B cell (primary cell): Measurements from ENCODE around the gene DZANK1. TPM values are rescaled to one million over a fixed set of nuclear protein-coding genes. Genes with fewer than 3 reads are reported as not detected.

Experiments
- ATAC-seq: fragments of 200-7000 bp; cut with Tn5 transposase; one replicate; pipeline ENCODE4 v1.10.0; 2021; ENCODE audit warnings: low read depth, mild to moderate bottlenecking, moderate number of reproducible peaks, moderate library complexity
- CTCF ChIA-PET: fragments of 350-600 bp; sonication (Branson Sonifier 250); formaldehyde crosslinking; loops from one replicate; lab custom pipeline; 2021; ENCODE audit warnings: antibody characterized with exemption, inconsistent platforms; lab: Charles Lee
- POLR2A ChIA-PET: fragments of 350-600 bp; sonication (Branson Sonifier 250); formaldehyde crosslinking; loops from one replicate; lab custom pipeline; 2021; ENCODE audit warnings: antibody characterized with exemption; lab: Charles Lee
- DNase-seq: peaks from one replicate; pipeline ENCODE4 v3.0.0; 2013
- H2AFZ ChIP-seq: 2 replicates; pipeline ENCODE4 v1.6.1; 2012; ENCODE audit warnings: mild to moderate bottlenecking, low read depth, low read length; ENCODE audit not compliant: insufficient read depth, poor library complexity, severe bottlenecking
- H3K27ac ChIP-seq, 2 donors: 1 replicate in 1 of 2; 2 replicates in 1 of 2; pipeline ENCODE4 v1.5.1; 2012 to 2013; ENCODE audit warnings: low read length in 2 of 2, mild to moderate bottlenecking in 2 of 2, moderate library complexity in 1 of 2
- H3K27me3 ChIP-seq, 4 experiments: fragments of 200-600 bp in 1 of 4; sonication (generic) in 1 of 4; replicated peaks in 1 of 4; 1 replicate in 2 of 4; 2 replicates in 2 of 4; pipeline versions ENCODE4 v1.6.1 to v1.7.0; 2013 to 2016; ENCODE audit warnings: low read length in 3 of 4, mild to moderate bottlenecking in 2 of 4, mixed read lengths in 1 of 4, moderate library complexity in 1 of 4; ENCODE audit not compliant: insufficient read depth in 4 of 4, control insufficient read depth in 3 of 4; ENCODE audit errors: control extremely low read depth in 1 of 4
- H3K36me3 ChIP-seq, 2 experiments: replicated peaks in 1 of 2; 1 replicate in 1 of 2; 2 replicates in 1 of 2; pipeline versions ENCODE4 v1.6.1 to v1.7.1; 2013; ENCODE audit warnings: low read length in 1 of 2; ENCODE audit not compliant: insufficient read depth in 2 of 2, control insufficient read depth in 1 of 2; ENCODE audit errors: control extremely low read depth in 1 of 2, extremely low read depth in 1 of 2
- H3K4me1 ChIP-seq, 2 donors: fragments of 200-600 bp in 1 of 2; sonication (generic) in 1 of 2; 1 replicate in 1 of 2; 2 replicates in 1 of 2; pipeline versions ENCODE4 v1.5.1 to v1.6.1; 2013 to 2017; ENCODE audit warnings: low read length in 2 of 2; ENCODE audit not compliant: control insufficient read depth in 2 of 2, insufficient read depth in 2 of 2
- H3K4me2 ChIP-seq: replicated peaks from 2 replicates; pipeline ENCODE3; 2012; ENCODE audit warnings: mild to moderate bottlenecking, low read depth, low read length; ENCODE audit not compliant: poor library complexity, severe bottlenecking
- H3K4me3 ChIP-seq, 5 experiments: fragments of 200-600 bp in 1 of 5; sonication (generic) in 1 of 5; 1 replicate in 3 of 5; 2 replicates in 2 of 5; pipeline versions ENCODE4 v1.5.1 to v1.7.0; 2011 to 2016; ENCODE audit warnings: low read length in 4 of 5, mild to moderate bottlenecking in 4 of 5, low read depth in 2 of 5, control low read depth in 1 of 5, moderate library complexity in 1 of 5; ENCODE audit not compliant: insufficient read depth in 1 of 5; ENCODE audit errors: control extremely low read depth in 1 of 5, extremely low read depth in 1 of 5
- H3K79me2 ChIP-seq: fragments of 200-600 bp; sonication (generic); one replicate; pipeline ENCODE4 v1.6.0; 2016; ENCODE audit warnings: low read length; ENCODE audit not compliant: control insufficient read depth, insufficient read depth
- H3K9ac ChIP-seq: fragments of 200-600 bp; sonication (generic); 2 replicates; pipeline ENCODE4 v1.6.1; 2017; ENCODE audit warnings: mild to moderate bottlenecking, low read length, moderate library complexity
- H3K9me3 ChIP-seq, 3 donors: one replicate each; pipeline versions ENCODE4 v1.6.1 to v1.7.1; 2013; ENCODE audit warnings: low read length in 2 of 3; ENCODE audit not compliant: control insufficient read depth in 2 of 3, insufficient read depth in 1 of 3; ENCODE audit errors: control extremely low read depth in 1 of 3
- H4K20me1 ChIP-seq: 2 replicates; pipeline ENCODE4 v1.6.0; 2012; ENCODE audit warnings: mild to moderate bottlenecking, low read length; ENCODE audit not compliant: insufficient read depth, control insufficient read depth, poor library complexity, severe bottlenecking
- H3K27ac Mint-ChIP-seq: one replicate; pipeline ENCODE4 v1.8.0; 2021; ENCODE audit warnings: mixed read lengths
- H3K27me3 Mint-ChIP-seq: one replicate; pipeline ENCODE4 v1.8.0; 2021; ENCODE audit warnings: mixed read lengths
- H3K4me1 Mint-ChIP-seq: one replicate; pipeline ENCODE4 v1.8.0; 2021; ENCODE audit warnings: mixed read lengths
- H3K4me3 Mint-ChIP-seq: one replicate; pipeline ENCODE4 v1.8.0; 2021; ENCODE audit warnings: mixed read lengths
- H3K9me3 Mint-ChIP-seq: one replicate; pipeline ENCODE4 v1.8.0; 2022; ENCODE audit warnings: mixed read lengths; ENCODE audit not compliant: insufficient read depth
- CTCF ChIP-seq: fragments of 200-600 bp; IDR thresholded peaks from one replicate; pipeline ENCODE4 v1.8.0; 2022; ENCODE audit warnings: antibody characterized with exemption, mild to moderate bottlenecking
- EZH2 ChIP-seq: IDR thresholded peaks from 2 replicates; pipeline ENCODE4 v1.6.1; 2012; ENCODE audit warnings: borderline replicate concordance, low read depth, mild to moderate bottlenecking, moderate library complexity, low read length; ENCODE audit not compliant: insufficient read depth, poor library complexity, severe bottlenecking
- WGBS: methylation state at CpG from one replicate; pipeline ENCODE4 v1.1.5; 2013; ENCODE audit warnings: missing lambda C conversion rate; ENCODE audit not compliant: insufficient coverage; 5-methylcytosine and 5-hydroxymethylcytosine counted together
- intact Hi-C: fragments of 100-400 bp; cut with micrococcal nuclease; formaldehyde crosslinking; loops from one replicate; pipeline ENCODE4 v1.10.0; 2022
- polyA plus RNA-seq: library from polyadenylated mRNA; depleted of rRNA; stranded (reverse); fragments of >200 nt; gene quantifications from 2 replicates; pipeline ENCODE4 v1.2.3, GENCODE V29; 2012
- total RNA-seq, 2 donors: library from RNA; stranded (reverse); fragments of 120-200 nt in 1 of 2; gene quantifications; 1 replicate in 1 of 2; 2 replicates in 1 of 2; pipeline versions ENCODE4 v1.2.3 to v1.2.4, GENCODE V29; 2013 to 2022

Gene DZANK1
- total and polyA plus RNA-seq, 2 donors (not counting 1 experiment from before 2014, with no cell fraction given), result 2.8 to 5.6 TPM

GRCh38 chr20:18497603-18498002 is 30.8 kb upstream of the DZANK1 start:
- H3K27ac Mint-ChIP-seq, result peak overlapping the region; percentile 89
- Histone ChIP-seq H3K79me2 (peaks cover 5% of the 10 kb centered on the region), H3K36me3 (peaks cover 0 to 13% of the 10 kb centered on the region in 2 experiments), H3K9ac (peak overlapping the region; percentile 92), H3K4me1 (peaks cover 7 to 11% of the 10 kb centered on the region in 2 donors), H4K20me1 (no peaks in the 10 kb centered on the region), H3K9me3 (no peaks in the 10 kb centered on the region), H3K27ac (peak overlapping the region in 1 of 2 donors; percentile 78), H3K4me2 (peak overlapping the region; percentile 74), H3K4me3 (peak overlapping the region in 2 of 5 experiments; percentile 87 to 96), H2AFZ (peak overlapping the region; percentile 97), H3K27me3 (no peaks in the 10 kb centered on the region)
- TF ChIP-seq CTCF (no peak), EZH2 (no peak)
- intact Hi-C loops, result loop anchor here (1.0 to 2.0 kb wide), 8 partner anchors 9 to 927 kb away; partner anchors contain the start of genes DSTN, DZANK1, POLR3F and SMIM26
- no CpG with 5 or more reads among the region's 3 CpGs for WGBS
- peaks cover 9% of the 10 kb centered on the region for H3K27me3 Mint-ChIP-seq
- DNase-seq (no peak), ATAC-seq (no peak)
- peaks cover 18% of the 10 kb centered on the region for H3K4me1 Mint-ChIP-seq
- ChIA-PET POLR2A (interaction anchor here (1.3 to 3.2 kb wide), 4 partner anchors 10 to 209 kb away, joined by 3 to 27 read pairs (median 5); partner anchors contain the start of genes DTD1, DZANK1, POLR3F and SEC23B), CTCF (interaction anchor here (1.1 to 4.7 kb wide), 3 partner anchors 10 to 209 kb away, joined by 4 to 34 read pairs (median 4); partner anchors contain the start of genes SEC23B and ZNF133)
- H3K4me3 Mint-ChIP-seq, result peak overlapping the region; percentile 98
- no peaks in the 10 kb centered on the region for H3K9me3 Mint-ChIP-seq
